Panc1 (cell line): Measurements from ENCODE around the gene SOX3. TPM values are rescaled to one million over a fixed set of nuclear protein-coding genes. Genes with fewer than 3 reads are reported as not detected.

Source experiments
- ATAC-seq: fragments of 200-7000 bp; cut with Tn5 transposase; 2 replicates; pipeline ENCODE4 v1.9.1; 2020; ENCODE audit warnings: mild to moderate bottlenecking, moderate library complexity
- BruUV-seq: library from RNA; stranded (reverse); fragments of 400-500 nt; replicated peaks from 2 replicates; lab custom pipeline; 2021; lab: Mats Ljungman, UMichigan
- CTCF ChIA-PET: fragments of 300-600 bp; sonication (Branson Sonifier 250); formaldehyde crosslinking; loops from one replicate; lab custom pipeline; 2022; ENCODE audit warnings: antibody characterized with exemption; lab: Charles Lee
- POLR2A ChIA-PET: fragments of 300-600 bp; sonication (Branson Sonifier 250); formaldehyde crosslinking; loops from one replicate; lab custom pipeline; 2022; ENCODE audit warnings: antibody characterized with exemption; lab: Charles Lee
- DNase-seq: peaks from one replicate; pipeline ENCODE4 v3.0.0-alpha.2; 2010; ENCODE audit warnings: low read depth, low spot score
- H3K27ac ChIP-seq: 2 replicates; pipeline ENCODE4 v1.5.1; 2011; ENCODE audit warnings: mild to moderate bottlenecking, low read length, inconsistent platforms
- H3K27me3 ChIP-seq: fragments of 200-500 bp; sonication (Bioruptor generic); 2 replicates; pipeline ENCODE4 v1.6.0; 2014; ENCODE audit warnings: low read length, inconsistent platforms; ENCODE audit not compliant: control insufficient read depth, insufficient read depth
- H3K36me3 ChIP-seq: fragments of 200-500 bp; sonication (Bioruptor generic); 2 replicates; pipeline ENCODE4 v1.5.1; 2014; ENCODE audit warnings: inconsistent platforms, mild to moderate bottlenecking, low read length, moderate library complexity; ENCODE audit not compliant: control insufficient read depth, insufficient read depth
- H3K4me1 ChIP-seq: 2 replicates; pipeline ENCODE4 v1.5.1; 2011; ENCODE audit warnings: inconsistent platforms, mild to moderate bottlenecking, low read length, moderate library complexity; ENCODE audit not compliant: control insufficient read depth, insufficient read depth
- H3K4me3 ChIP-seq, 2 experiments: 2 replicates each; pipeline ENCODE4 v1.5.1; 2011 to 2012; ENCODE audit warnings: low read depth in 2 of 2, low read length in 2 of 2, mild to moderate bottlenecking in 2 of 2, inconsistent platforms in 1 of 2, moderate library complexity in 1 of 2
- H3K9me3 ChIP-seq: fragments of 200-500 bp; sonication (Bioruptor generic); 2 replicates; pipeline ENCODE4 v1.5.1; 2014; ENCODE audit warnings: low read depth, mild to moderate bottlenecking, inconsistent platforms, low read length, moderate library complexity; ENCODE audit not compliant: control insufficient read depth, insufficient read depth
- CTCF ChIP-seq: fragments of 450-650 bp; IDR thresholded peaks from 2 replicates; pipeline ENCODE4 v1.5.1; 2017; ENCODE audit warnings: mild to moderate bottlenecking
- POLR2AphosphoS5 ChIP-seq: IDR thresholded peaks from 2 replicates; pipeline ENCODE4 v1.6.1; 2012; ENCODE audit warnings: mild to moderate bottlenecking, low read depth, low read length, moderate library complexity
- REST ChIP-seq, 2 experiments: IDR thresholded peaks; 2 replicates each; pipeline ENCODE4 v1.6.1; 2011 to 2012; ENCODE audit warnings: low read depth in 2 of 2, control low read depth in 1 of 2, low read length in 1 of 2, mild to moderate bottlenecking in 1 of 2, moderate library complexity in 1 of 2; ENCODE audit not compliant: insufficient read depth in 1 of 2
- SIN3A ChIP-seq: IDR thresholded peaks from 2 replicates; pipeline ENCODE4 v1.6.1; 2012; ENCODE audit warnings: low read depth, mild to moderate bottlenecking, low read length, moderate library complexity, borderline replicate concordance; ENCODE audit not compliant: insufficient read depth
- TCF7L2 ChIP-seq: IDR thresholded peaks from 2 replicates; pipeline ENCODE4 v1.6.1; 2011; ENCODE audit warnings: mild to moderate bottlenecking, low read depth, low read length, inconsistent platforms
- in situ Hi-C: cut with HindIII; loops from 2 replicates; pipeline ENCODE4 v1.10.0; 2016; ENCODE audit warnings: low sequenced_read_pairs, low pct_unique_long_range_greater_than_20kb
- intact Hi-C: fragments of 100-400 bp; cut with micrococcal nuclease; formaldehyde crosslinking; loops from one replicate; pipeline ENCODE4 v1.10.0; 2022; ENCODE audit not compliant: unreplicated experiment
- total RNA-seq: library from RNA; stranded (reverse); gene quantifications from one replicate; pipeline ENCODE4 v1.2.1, GENCODE V29; 2021; ENCODE audit not compliant: unreplicated experiment

SOX3 gene
- total RNA-seq, 1 experiment from 2014 or later: not detected

DNA sequence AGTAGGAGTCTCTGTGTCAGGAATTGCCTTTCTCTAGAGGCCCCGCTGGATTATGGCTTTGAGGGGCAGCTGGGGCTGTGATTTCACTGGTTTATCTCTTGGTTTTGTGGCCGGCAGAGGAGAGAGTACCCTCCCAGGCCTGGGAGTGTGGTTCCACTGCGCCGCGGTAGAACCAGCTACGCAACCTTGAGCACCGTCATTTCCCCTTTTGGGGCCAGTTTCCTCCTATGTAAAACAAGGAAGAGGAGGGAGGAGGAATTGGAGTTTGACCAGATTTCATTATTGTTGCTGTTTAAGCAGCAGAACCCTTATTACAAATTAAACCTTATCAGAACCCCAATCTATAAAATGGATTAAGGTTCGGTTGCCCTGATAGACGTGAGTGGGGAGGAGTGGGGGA lies 4.4 kb downstream of the SOX3 start:
- H3K27ac ChIP-seq: no peak overlapping the region
- H3K36me3 ChIP-seq: no peaks in the 10 kb centered on the region
- CTCF ChIA-PET: no interaction called here
- no peaks in the 10 kb centered on the region for H3K27me3 ChIP-seq
- H3K4me1 ChIP-seq: no peaks in the 10 kb centered on the region
- POLR2A ChIA-PET: no interaction called here
- no TSS peak for BruUV-seq
- ATAC-seq (no peak), DNase-seq (no peak)
- no peak overlapping the region for H3K4me3 ChIP-seq
- no peaks in the 10 kb centered on the region for H3K9me3 ChIP-seq
- no peak for TF ChIP-seq CTCF
- no peak for TF ChIP-seq TCF7L2
- no peak for TF ChIP-seq POLR2AphosphoS5
- TF ChIP-seq SIN3A: no peak
- no peak for TF ChIP-seq REST (IDR thresholded peaks at IDR 0.05; ENCODE audit: insufficient read depth in 1 of 2, low read depth in 2 of 2, low read length in 1 of 2)
- in situ Hi-C loops: no loop called here
- intact Hi-C loops: no loop called here

DNA sequence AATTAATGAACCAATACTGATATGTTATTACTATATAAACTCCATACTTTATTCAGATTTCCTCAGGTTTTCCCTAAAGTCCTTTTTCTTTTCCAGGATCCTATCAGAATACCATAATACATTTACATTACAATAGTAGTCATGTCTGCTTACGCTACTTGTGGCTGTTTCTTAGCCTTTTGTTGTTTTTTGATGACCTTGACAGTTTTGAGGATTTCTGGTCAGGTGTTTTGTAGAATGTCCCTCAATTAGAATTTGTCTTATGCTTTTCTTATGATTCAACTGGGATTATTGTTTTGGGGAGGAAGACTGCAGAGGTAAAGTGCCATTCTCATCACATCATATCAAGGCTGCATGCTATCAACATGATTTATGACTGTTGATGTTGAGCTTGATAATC lies 9.1 kb downstream of the SOX3 start:
- H3K9me3 ChIP-seq: no peaks in the 10 kb centered on the region
- ATAC-seq: no peak

More for the DNA sequence above, 9.1 kb downstream of the SOX3 start:
- no peak for TF ChIP-seq CTCF
- TF ChIP-seq TCF7L2: no peak
- no peak for TF ChIP-seq POLR2AphosphoS5
- TF ChIP-seq REST (IDR thresholded peaks at IDR 0.05; ENCODE audit: insufficient read depth in 1 of 2, low read depth in 2 of 2, low read length in 1 of 2): no peak
- TF ChIP-seq SIN3A: no peak
- intact Hi-C loops (no loop called here), in situ Hi-C loops (no loop called here)
- Histone ChIP-seq H3K36me3 (no peaks in the 10 kb centered on the region), H3K4me3 (no peak overlapping the region), H3K27ac (no peak overlapping the region), H3K4me1 (no peaks in the 10 kb centered on the region), H3K27me3 (no peaks in the 10 kb centered on the region)
- POLR2A ChIA-PET: no interaction called here
- DNase-seq: no peak
- CTCF ChIA-PET: no interaction called here
- no TSS peak for BruUV-seq
